Measurements from ENCODE around the gene ABCC5.
"Not testable (repeated sequence)": the region's sequence is repeated elsewhere in the genome, so short reads cannot be mapped to it uniquely, and the experiment has no call there.

ABCC5 gene

DNA sequence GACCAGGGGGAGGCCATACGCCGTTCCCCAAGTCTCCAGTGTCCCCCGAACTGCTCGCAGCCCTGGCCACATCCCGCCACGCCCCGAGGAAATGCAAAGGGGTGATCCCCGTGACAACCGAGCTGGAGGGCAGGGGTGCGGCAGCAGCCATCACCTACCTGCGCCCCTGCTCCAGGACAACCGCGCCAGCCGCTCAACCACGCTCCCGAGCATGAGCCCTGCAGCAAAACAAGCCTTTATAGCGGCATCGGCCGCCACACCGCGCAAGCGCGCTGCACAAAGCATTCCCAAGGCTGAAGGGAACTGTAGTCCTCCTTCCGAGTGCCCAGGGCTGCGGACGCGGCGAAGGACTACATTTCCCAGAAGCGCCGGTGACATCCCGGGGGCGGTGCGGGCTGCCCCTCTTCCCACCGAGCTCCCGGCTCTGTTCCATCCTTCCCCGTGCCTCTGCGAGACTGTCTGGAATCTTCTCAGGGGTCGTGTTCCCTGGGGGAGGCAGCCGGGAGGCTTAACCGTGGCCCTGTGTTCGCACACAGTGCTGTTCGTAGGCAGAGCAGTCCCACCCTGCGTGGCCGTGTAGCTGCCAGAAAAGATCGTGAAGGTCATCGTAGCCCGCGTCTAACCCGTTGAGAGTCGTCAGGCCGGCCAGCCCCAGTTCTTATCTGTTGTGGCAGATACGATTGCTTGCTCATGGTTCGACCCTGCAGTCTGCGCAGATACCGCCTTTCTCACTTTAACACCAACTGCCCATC lies at the start of gene ABCC5:
TSS of gene ABCC5 (minus strand) at position 213 of the 752 bp plus-strand sequence. CDS start 3,492 bp downstream, outside the sequence.
- H3K4me1 Mint-ChIP-seq = peaks cover 20% of the 10 kb centered on the region
- no peaks in the 10 kb centered on the region for H3K9me3 Mint-ChIP-seq
- peak within 1 kb of the TSS; percentile 99 for H3K4me3 Mint-ChIP-seq
- H3K36me3 Mint-ChIP-seq = no peaks in the 10 kb centered on the region
- ATAC-seq = peak; percentile 97
- peaks cover 32% of the 10 kb centered on the region for H3K27me3 Mint-ChIP-seq
- H3K27ac Mint-ChIP-seq = peak within 1 kb of the TSS; percentile 98

DNA sequence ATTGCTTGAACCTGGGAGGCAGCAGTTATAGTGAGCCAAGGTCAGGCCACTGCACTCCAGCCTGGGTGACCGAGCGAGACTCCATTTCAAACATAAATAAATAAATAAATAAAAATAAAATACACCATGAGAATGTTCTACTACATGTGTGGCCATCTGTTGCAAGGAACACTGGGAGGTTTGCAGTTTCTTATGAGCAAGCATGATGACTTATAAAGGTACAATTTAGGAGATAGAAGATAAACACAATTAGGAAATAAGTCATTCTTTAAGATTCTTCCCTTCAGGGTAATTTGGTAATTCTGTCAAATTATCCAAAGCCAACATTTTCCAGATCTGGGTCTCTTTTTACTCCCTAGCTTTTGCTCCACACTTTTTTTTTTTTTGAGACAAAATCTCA lies 48.5 kb upstream of the ABCC5 start:
- no peak overlapping the region for H3K4me3 Mint-ChIP-seq
- no peak overlapping the region for H3K27ac Mint-ChIP-seq
- H3K4me1 Mint-ChIP-seq = no peaks in the 10 kb centered on the region
- H3K36me3 Mint-ChIP-seq = peaks cover 7% of the 10 kb centered on the region
- no peak for ATAC-seq
- H3K27me3 Mint-ChIP-seq = peaks cover 33% of the 10 kb centered on the region
- H3K9me3 Mint-ChIP-seq = peaks cover 9% of the 10 kb centered on the region

DNA sequence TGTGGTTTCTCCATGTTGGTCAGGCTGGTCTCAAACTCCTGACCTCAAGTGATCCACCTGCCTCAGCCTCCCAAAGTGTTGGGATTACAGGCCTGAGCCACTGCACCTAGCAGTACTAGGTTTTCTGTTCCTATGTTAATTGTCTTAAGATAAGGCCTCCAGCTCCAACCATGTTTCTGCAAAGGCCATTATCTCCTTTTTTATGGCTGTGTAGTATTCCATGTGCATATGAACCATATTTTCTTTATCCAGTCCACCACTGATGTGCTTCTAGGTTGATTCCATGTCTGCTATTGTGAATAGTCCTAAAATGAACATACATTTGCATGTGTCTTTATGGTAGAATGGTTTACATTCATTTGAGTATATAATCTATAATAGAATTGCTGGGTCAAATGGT lies 45.0 kb upstream of the ABCC5 start:
- Mint-ChIP-seq H3K4me3 (no peak overlapping the region), H3K9me3 (no peaks in the 10 kb centered on the region), H3K36me3 (no peaks in the 10 kb centered on the region), H3K4me1 (no peaks in the 10 kb centered on the region), H3K27me3 (peaks cover 30% of the 10 kb centered on the region), H3K27ac (no peak overlapping the region)
- ATAC-seq = no peak

DNA sequence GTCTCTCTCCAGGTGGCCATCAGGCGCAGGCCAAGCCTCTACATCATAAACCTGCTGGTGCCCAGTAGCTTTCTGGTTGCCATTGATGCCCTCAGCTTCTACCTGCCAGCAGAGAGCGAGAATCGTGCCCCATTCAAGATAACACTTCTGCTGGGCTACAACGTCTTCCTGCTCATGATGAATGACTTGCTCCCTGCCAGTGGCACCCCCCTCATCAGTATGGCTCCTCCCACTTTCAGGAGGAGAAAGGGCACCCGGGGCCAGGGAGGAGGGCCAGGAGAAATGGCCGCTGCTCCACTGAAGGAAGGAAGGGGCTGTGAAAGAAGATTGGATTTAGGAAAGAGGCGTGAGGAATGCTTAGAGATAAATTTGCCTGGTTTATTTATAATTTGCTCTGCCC lies 41.7 kb upstream of the ABCC5 start:
- no peaks in the 10 kb centered on the region for H3K36me3 Mint-ChIP-seq
- no peaks in the 10 kb centered on the region for H3K4me1 Mint-ChIP-seq
- ATAC-seq = no peak
- H3K27ac Mint-ChIP-seq = no peak overlapping the region
- H3K27me3 Mint-ChIP-seq = peaks cover 14% of the 10 kb centered on the region
- no peaks in the 10 kb centered on the region for H3K9me3 Mint-ChIP-seq
- H3K4me3 Mint-ChIP-seq = no peak overlapping the region

DNA sequence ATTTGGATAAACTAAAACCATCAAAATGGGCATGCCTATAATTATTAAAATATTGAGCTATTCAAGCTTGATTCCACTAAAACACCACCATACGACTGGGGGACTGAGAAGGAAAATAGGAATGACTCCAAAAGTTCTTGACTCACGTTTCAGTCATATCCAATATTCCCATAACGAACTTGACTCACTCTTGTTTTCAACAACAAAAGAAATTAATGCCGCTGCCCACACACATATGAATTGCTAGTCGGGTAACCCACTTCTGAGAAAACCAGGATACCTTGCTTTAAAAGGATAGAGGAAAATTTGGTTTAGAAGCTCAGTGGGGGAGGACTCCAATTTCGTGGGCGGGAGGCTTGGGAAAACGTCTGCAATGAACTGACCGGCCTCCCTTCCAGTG lies 40.3 kb upstream of the ABCC5 start:
- Mint-ChIP-seq H3K27me3 (peaks cover 14% of the 10 kb centered on the region), H3K4me1 (no peaks in the 10 kb centered on the region), H3K9me3 (no peaks in the 10 kb centered on the region), H3K27ac (no peak overlapping the region), H3K4me3 (no peak overlapping the region), H3K36me3 (no peaks in the 10 kb centered on the region)
- no peak for ATAC-seq

DNA sequence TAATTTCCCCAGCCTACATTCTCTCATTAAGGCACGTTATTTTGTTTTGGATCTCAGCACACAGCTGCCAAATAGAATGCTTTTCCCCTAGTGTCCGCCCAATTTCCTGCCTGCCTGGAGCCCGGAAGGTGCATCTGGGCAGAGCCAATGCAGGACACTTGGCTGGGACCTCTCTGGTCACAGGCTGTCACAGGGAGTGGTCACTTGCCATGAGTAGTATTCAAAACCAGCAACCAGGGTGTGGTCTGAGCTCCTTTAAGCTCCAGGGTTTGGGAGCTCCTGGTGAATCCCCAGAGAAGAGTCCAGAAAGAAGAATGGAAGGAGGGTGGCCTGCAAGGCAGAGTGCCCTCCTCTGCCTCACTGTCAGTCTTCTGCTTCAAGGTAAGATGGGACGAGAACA lies 35.1 kb upstream of the ABCC5 start, which contains the start of gene HTR3C:
TSS of gene HTR3C (plus strand) at position 281 of the 400 bp plus-strand sequence. CDS start at position 315, 34 bp downstream.
- H3K27me3 Mint-ChIP-seq = peaks cover 8% of the 10 kb centered on the region
- ATAC-seq = no peak
- no peak within 1 kb of the TSS for H3K27ac Mint-ChIP-seq
- H3K4me1 Mint-ChIP-seq = no peaks in the 10 kb centered on the region
- no peaks in the 10 kb centered on the region for H3K36me3 Mint-ChIP-seq
- no peak within 1 kb of the TSS for H3K4me3 Mint-ChIP-seq
- H3K9me3 Mint-ChIP-seq = no peaks in the 10 kb centered on the region

DNA sequence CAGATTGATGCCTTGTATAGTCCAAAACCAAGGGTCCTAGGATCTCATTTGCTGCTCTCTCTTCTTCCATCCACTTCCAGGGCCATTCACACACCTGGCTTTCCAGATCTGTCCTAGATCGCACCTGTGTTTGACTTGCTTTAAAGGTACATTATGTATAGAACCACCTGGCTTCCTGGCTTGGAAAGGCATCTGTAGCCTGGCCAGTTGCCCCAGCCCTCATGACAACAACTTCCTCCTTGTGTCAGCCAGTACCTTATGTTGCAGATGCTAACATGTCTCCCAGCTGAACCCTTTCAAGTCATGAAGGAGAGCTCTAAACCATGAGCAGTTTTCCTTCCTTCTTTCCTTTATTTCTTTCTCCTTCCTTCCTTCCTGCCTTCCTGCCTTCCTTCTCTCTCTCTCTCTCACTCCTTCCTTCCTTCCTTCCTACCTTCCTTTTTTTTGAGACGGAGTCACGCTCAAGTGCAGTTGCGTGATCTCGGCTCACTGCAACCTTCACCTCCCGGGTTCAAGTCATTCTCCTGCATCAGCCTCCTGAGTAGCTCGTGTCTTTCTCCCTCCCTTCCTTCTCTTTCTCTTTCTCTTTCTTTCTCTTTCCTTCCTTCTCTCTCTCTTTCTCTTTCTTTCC lies 32.6 kb upstream of the ABCC5 start:
- Mint-ChIP-seq H3K9me3 (no peaks in the 10 kb centered on the region), H3K36me3 (no peaks in the 10 kb centered on the region), H3K4me1 (no peaks in the 10 kb centered on the region), H3K4me3 (no peak overlapping the region), H3K27ac (no peak overlapping the region), H3K27me3 (peaks cover 8% of the 10 kb centered on the region)
- no peak for ATAC-seq

DNA sequence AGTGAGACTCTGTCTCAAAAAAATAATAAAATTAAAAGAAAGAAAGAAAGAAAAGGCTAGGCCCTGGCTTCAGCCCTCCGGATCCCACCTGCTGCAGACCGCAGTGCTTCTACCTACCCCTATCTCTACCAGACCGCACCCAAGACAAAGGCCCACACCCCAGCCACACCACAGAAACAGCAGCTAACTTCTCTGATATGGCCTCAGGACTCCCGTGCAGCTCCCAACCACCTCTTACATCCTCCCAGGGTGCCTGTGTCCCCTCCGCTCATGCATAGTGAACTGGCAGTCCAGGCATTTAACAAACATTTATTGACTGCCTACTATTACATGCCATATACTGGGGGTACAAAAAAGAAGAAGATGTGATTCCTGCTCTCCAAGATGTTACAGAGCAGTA lies 28.3 kb upstream of the ABCC5 start:
- H3K4me1 Mint-ChIP-seq = no peaks in the 10 kb centered on the region
- no peak overlapping the region for H3K4me3 Mint-ChIP-seq
- no peaks in the 10 kb centered on the region for H3K9me3 Mint-ChIP-seq
- no peaks in the 10 kb centered on the region for H3K36me3 Mint-ChIP-seq
- H3K27ac Mint-ChIP-seq = no peak overlapping the region
- no peak for ATAC-seq
- peaks cover 17% of the 10 kb centered on the region for H3K27me3 Mint-ChIP-seq

DNA sequence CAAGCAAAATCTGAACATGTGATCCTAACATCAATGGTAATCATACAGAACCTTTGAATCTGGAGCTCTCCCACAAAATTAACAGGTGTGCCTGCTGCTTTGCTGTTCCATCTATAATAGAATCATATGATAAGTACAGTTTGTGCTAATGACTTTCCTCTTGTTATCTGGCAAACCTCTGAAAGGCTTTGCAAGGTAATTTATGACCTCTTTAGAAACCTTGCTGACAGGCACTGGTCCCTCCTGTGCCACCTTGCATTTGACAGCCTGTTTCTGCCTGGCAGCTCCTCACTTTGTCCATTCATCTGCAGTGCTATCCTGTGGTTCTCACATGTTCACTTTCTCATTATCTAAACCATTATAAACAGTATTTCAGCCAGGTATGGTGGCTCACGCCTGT lies 24.9 kb upstream of the ABCC5 start:
- Mint-ChIP-seq H3K4me3 (no peak overlapping the region), H3K4me1 (no peaks in the 10 kb centered on the region), H3K9me3 (no peaks in the 10 kb centered on the region), H3K27ac (no peak overlapping the region), H3K27me3 (peaks cover 25% of the 10 kb centered on the region), H3K36me3 (no peaks in the 10 kb centered on the region)
- no peak for ATAC-seq

DNA sequence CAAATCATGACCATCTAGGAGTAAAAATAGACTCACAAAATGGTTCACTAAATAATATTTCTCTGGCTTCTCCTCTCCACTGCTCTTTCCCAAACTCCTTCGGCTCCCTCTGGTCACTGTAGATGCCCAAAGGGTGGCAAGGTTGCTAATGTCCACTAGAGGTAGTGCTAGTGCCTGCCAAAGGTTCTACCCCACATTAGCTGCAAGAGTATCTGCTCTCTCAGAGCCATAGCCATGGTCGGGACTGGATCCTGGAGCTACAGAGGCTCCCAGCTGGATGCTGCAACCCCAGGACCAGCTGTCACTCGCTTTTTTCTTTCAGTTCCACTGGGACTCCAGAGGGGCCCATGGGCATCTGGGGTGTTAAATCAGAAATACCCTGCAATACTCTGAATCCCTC lies 22.3 kb upstream of the ABCC5 start:
- H3K9me3 Mint-ChIP-seq = no peaks in the 10 kb centered on the region
- no peak overlapping the region for H3K4me3 Mint-ChIP-seq
- no peak for ATAC-seq
- H3K36me3 Mint-ChIP-seq = no peaks in the 10 kb centered on the region
- H3K4me1 Mint-ChIP-seq = no peaks in the 10 kb centered on the region
- H3K27ac Mint-ChIP-seq = no peak overlapping the region
- H3K27me3 Mint-ChIP-seq = peaks cover 22% of the 10 kb centered on the region

DNA sequence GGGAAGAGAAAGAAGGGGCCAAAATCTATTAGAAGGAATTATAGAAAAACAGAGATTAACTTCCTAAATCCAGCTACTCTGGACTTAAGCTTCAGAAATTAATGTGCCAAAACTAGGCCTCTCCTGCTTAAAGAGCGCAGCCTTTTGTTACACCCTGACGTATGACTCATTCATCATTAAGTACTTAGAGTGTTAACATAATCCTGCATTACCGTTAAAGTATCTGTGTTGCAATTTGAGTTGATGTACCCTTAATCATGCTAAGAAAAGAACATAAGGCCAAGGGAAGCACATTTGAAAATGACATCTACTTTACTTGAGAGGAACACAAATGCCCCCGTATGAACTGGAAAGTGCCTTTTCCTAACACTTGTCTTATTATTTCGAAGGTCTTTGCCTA lies 21.7 kb upstream of the ABCC5 start:
- no peak for ATAC-seq
- H3K4me3 Mint-ChIP-seq = no peak overlapping the region
- H3K27me3 Mint-ChIP-seq = peaks cover 17% of the 10 kb centered on the region
- H3K9me3 Mint-ChIP-seq = no peaks in the 10 kb centered on the region
- no peaks in the 10 kb centered on the region for H3K36me3 Mint-ChIP-seq
- H3K4me1 Mint-ChIP-seq = no peaks in the 10 kb centered on the region
- no peak overlapping the region for H3K27ac Mint-ChIP-seq

DNA sequence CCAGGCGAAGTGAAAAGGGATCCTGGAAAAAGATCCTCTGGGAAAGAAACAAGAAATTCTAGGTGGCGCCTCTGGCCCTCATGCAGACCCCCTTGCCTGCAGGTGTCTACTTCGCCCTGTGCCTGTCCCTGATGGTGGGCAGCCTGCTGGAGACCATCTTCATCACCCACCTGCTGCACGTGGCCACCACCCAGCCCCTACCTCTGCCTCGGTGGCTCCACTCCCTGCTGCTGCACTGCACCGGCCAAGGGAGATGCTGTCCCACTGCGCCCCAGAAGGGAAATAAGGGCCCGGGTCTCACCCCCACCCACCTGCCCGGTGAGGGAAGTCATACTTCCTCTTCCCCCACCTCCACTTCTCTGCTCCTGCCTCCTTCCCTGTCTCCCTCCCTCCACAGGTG lies 20.6 kb upstream of the ABCC5 start:
- not testable (repeated sequence) for H3K4me3 Mint-ChIP-seq, H3K9me3 Mint-ChIP-seq, H3K27ac Mint-ChIP-seq, ATAC-seq, H3K4me1 Mint-ChIP-seq, H3K36me3 Mint-ChIP-seq
- peaks cover 20% of the 10 kb centered on the region for H3K27me3 Mint-ChIP-seq

DNA sequence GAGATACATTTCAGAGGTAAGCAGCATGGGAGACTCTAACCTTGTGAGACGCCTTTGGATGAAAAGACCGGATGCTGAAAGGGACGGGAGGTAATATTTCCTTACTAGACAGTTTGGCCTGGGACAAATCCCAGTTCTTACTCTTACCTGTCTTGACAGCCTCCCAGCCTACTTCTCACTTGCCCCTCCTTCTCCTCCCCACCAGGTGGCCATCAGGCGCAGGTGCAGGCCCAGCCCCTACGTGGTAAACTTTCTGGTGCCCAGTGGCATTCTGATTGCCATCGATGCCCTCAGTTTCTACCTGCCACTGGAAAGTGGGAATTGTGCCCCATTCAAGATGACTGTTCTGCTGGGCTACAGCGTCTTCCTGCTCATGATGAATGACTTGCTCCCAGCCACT lies 20.1 kb upstream of the ABCC5 start:
- H3K9me3 Mint-ChIP-seq = no peaks in the 10 kb centered on the region
- H3K27me3 Mint-ChIP-seq = peaks cover 20% of the 10 kb centered on the region
- no peak overlapping the region for H3K4me3 Mint-ChIP-seq
- H3K27ac Mint-ChIP-seq = no peak overlapping the region
- ATAC-seq = no peak
- no peaks in the 10 kb centered on the region for H3K36me3 Mint-ChIP-seq
- H3K4me1 Mint-ChIP-seq = no peaks in the 10 kb centered on the region

DNA sequence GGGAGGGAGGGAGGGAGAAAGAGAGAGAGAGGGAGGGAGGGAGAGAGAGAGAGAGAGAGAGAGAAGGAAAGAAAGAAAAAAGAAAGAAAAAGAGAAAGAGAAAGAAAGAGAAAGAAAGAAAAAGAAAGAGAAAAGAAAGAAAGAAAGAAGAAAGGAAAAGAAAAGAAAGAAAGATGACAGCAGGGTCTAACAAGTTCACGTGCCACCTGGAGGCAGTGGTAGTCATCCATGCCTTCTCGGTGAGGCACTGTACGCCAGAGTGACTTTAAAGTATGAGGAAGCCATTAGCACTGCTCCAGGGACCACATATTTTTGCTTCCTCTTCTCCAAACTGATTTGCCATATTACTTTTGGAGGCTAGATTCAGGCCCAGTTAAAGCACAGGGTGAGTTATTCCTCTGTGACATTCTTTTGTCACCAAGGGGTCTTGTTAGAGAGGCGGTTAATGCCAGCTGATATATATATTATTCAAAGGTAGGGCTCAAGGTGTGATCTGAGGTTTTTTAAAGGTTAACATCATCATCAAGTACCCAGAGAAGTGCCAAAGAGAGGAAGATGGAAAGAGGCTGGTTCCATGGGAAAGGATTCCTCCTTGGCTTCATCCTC lies 13.6 kb upstream of the ABCC5 start, which contains the start of gene HTR3D:
TSS of gene HTR3D (plus strand) at position 556 of the 606 bp plus-strand sequence. CDS start at position 556, 0 bp downstream.
- Mint-ChIP-seq H3K27ac (no peak within 1 kb of the TSS), H3K9me3 (no peaks in the 10 kb centered on the region), H3K27me3 (peaks cover 13% of the 10 kb centered on the region), H3K4me3 (no peak within 1 kb of the TSS), H3K4me1 (peaks cover 7% of the 10 kb centered on the region), H3K36me3 (no peaks in the 10 kb centered on the region)
- ATAC-seq = no peak

DNA sequence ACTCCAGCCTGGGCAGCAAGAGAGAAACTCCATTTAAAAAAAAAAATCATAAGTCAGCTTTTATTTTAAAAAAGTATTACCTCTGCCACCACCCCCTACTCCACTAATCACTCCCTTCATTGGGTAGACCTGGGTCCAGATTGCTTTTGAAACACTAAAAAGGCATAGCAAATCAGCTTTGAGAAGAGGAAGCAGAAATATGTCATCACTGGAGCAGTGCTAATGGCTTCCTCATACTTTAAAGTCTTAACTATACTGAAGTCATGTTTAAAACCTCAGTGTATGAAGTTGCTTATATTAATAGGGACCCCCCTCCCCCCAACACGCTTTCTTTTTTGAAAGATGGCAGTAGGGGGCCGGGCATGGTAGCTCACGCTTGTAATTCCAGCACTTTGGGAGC lies 12.9 kb upstream of the ABCC5 start:
- ATAC-seq = no peak
- Mint-ChIP-seq H3K27me3 (peaks cover 13% of the 10 kb centered on the region), H3K4me1 (peaks cover 7% of the 10 kb centered on the region), H3K4me3 (no peak overlapping the region), H3K27ac (no peak overlapping the region), H3K36me3 (no peaks in the 10 kb centered on the region), H3K9me3 (no peaks in the 10 kb centered on the region)

DNA sequence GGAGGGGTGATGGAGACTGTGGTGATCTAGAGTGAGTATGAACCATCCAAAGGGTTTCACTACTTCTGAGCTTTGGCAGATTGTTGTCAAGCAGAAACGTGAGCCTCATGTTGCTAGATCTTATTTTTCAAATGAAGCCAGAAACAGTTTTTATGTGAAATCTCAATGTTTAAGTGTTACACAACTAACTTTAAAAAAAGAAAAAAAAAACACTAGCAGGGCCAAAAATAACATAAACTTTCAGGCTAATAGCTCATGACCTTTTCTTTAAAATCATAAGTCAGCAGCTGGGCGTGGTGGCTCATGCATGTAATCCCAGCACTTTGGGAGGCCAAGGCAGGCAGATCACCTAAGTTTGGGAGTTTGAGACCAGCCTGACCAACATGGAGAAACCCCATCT lies 11.8 kb upstream of the ABCC5 start:
- Mint-ChIP-seq H3K9me3 (no peaks in the 10 kb centered on the region), H3K36me3 (no peaks in the 10 kb centered on the region), H3K4me1 (peaks cover 7% of the 10 kb centered on the region), H3K27ac (no peak overlapping the region), H3K27me3 (peaks cover 12% of the 10 kb centered on the region), H3K4me3 (no peak overlapping the region)
- no peak for ATAC-seq

Data from stimulated activated memory B cell treated with anti-CD40 and anti-IgM and Interleukin-4, amounts not matched to agents 10 μg/mL and 1 μg/mL and 100 μg/mL, for 72 hours (primary cell).